ENCODE data around the gene PNPO. TPM values are rescaled to one million over a fixed set of nuclear protein-coding genes. Genes with fewer than 3 reads are reported as not detected.

PNPO gene
- polyA plus RNA-seq, 1 donor from 2014 or later = 1.7 TPM

DNA sequence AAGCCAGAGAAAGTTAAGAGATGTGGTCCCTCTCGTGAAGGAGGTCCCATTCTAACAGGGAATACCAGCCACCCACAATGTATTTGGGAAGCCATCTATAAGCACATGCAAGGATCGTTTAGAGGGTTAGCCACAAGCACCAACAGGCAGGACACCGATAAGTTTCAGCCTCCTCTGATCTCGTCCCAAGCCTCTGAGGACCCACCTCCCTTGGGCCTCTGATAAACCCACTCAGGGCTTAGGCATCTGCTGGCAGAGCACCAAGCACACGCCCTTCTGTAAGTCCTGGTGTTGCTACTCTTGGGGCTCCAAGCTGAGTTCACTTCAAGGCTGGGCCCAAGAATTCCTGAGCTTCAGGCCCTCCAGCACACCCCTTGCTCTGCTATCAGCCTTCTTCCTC is 5.4 kb upstream of the PNPO start:
- H3K27ac ChIP-seq (ENCODE audit: low read length) = no peak overlapping the region
- TF ChIP-seq EZH2 (IDR thresholded peaks at IDR 0.05; ENCODE audit: borderline replicate concordance, insufficient read depth, low read length, poor library complexity, severe bottlenecking) (no peak), MXI1 (conservative IDR thresholded peaks at IDR 0.05; ENCODE audit: poor library complexity, severe bottlenecking) (no peak), POLR2AphosphoS5 (IDR thresholded peaks at IDR 0.05) (no peak), RAD21 (conservative IDR thresholded peaks at IDR 0.05) (no peak), TAF1 (IDR thresholded peaks at IDR 0.05; ENCODE audit: low read depth) (no peak), EP300 (conservative IDR thresholded peaks at IDR 0.05; ENCODE audit: poor library complexity, severe bottlenecking) (no peak), SMC3 (conservative IDR thresholded peaks at IDR 0.05; ENCODE audit: poor library complexity) (no peak)
- TF ChIP-seq, protein P1, sequence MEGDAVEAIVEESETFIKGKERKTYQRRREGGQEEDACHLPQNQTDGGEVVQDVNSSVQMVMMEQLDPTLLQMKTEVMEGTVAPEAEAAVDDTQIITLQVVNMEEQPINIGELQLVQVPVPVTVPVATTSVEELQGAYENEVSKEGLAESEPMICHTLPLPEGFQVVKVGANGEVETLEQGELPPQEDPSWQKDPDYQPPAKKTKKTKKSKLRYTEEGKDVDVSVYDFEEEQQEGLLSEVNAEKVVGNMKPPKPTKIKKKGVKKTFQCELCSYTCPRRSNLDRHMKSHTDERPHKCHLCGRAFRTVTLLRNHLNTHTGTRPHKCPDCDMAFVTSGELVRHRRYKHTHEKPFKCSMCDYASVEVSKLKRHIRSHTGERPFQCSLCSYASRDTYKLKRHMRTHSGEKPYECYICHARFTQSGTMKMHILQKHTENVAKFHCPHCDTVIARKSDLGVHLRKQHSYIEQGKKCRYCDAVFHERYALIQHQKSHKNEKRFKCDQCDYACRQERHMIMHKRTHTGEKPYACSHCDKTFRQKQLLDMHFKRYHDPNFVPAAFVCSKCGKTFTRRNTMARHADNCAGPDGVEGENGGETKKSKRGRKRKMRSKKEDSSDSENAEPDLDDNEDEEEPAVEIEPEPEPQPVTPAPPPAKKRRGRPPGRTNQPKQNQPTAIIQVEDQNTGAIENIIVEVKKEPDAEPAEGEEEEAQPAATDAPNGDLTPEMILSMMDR (IDR thresholded peaks at IDR 0.05; ENCODE audit: poor library complexity, severe bottlenecking) = no peak
- TF ChIP-seq, protein P2, sequence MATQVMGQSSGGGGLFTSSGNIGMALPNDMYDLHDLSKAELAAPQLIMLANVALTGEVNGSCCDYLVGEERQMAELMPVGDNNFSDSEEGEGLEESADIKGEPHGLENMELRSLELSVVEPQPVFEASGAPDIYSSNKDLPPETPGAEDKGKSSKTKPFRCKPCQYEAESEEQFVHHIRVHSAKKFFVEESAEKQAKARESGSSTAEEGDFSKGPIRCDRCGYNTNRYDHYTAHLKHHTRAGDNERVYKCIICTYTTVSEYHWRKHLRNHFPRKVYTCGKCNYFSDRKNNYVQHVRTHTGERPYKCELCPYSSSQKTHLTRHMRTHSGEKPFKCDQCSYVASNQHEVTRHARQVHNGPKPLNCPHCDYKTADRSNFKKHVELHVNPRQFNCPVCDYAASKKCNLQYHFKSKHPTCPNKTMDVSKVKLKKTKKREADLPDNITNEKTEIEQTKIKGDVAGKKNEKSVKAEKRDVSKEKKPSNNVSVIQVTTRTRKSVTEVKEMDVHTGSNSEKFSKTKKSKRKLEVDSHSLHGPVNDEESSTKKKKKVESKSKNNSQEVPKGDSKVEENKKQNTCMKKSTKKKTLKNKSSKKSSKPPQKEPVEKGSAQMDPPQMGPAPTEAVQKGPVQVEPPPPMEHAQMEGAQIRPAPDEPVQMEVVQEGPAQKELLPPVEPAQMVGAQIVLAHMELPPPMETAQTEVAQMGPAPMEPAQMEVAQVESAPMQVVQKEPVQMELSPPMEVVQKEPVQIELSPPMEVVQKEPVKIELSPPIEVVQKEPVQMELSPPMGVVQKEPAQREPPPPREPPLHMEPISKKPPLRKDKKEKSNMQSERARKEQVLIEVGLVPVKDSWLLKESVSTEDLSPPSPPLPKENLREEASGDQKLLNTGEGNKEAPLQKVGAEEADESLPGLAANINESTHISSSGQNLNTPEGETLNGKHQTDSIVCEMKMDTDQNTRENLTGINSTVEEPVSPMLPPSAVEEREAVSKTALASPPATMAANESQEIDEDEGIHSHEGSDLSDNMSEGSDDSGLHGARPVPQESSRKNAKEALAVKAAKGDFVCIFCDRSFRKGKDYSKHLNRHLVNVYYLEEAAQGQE (IDR thresholded peaks at IDR 0.05; ENCODE audit: borderline replicate concordance) = no peak
- no peaks in the 10 kb centered on the region for H3F3A ChIP-seq (ENCODE audit: insufficient read depth, low read length, poor library complexity, severe bottlenecking)
- H2AFZ ChIP-seq (ENCODE audit: low read depth, low read length) = no peak overlapping the region
- H3K79me2 ChIP-seq (replicated peaks; ENCODE audit: insufficient read depth, low read length) = no peaks in the 10 kb centered on the region
- no peaks in the 10 kb centered on the region for H3K36me3 ChIP-seq (ENCODE audit: insufficient read depth, low read length)
- H3K9me3 ChIP-seq (ENCODE audit: low read length) = no peaks in the 10 kb centered on the region
- H4K20me1 ChIP-seq (ENCODE audit: insufficient read depth) = no peaks in the 10 kb centered on the region
- H3K4me3 ChIP-seq (ENCODE audit: low read length) = no peak overlapping the region
- no peaks in the 10 kb centered on the region for H3K27me3 ChIP-seq (ENCODE audit: insufficient read depth, low read depth, low read length)
- H3K9me2 ChIP-seq (ENCODE audit: insufficient read depth, low read length) = no peaks in the 10 kb centered on the region
- no peak overlapping the region for H3K4me2 ChIP-seq (ENCODE audit: low read length)
- H3K9ac ChIP-seq (ENCODE audit: low read length) = no peak overlapping the region

DNA sequence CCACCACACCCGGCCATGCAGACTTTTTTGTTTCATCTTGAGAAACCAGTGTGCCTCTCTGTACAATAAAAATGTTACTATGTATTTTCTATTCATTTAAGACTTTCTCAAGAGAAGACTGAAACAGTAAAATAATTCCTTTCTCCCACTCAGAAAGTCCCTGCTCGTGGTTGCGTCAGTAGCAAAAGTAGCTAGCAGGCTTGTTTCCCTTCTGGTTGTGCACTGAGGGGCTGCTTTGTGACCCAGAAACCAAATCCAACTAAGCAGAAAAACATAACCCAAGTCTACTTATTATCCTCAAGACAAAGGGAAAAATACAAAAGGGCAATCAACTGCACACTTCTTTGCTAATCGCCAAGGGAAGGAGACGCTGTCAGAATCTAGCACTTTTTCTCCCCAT is 3.4 kb upstream of the PNPO start:
- Histone ChIP-seq H3K79me2 (replicated peaks; ENCODE audit: insufficient read depth, low read length) (no peaks in the 10 kb centered on the region), H3K4me2 (ENCODE audit: low read length) (no peak overlapping the region)
- TF ChIP-seq, protein P2 (IDR thresholded peaks at IDR 0.05; ENCODE audit: borderline replicate concordance) = no peak
- TF ChIP-seq POLR2AphosphoS5 (IDR thresholded peaks at IDR 0.05) = no peak
- TF ChIP-seq RAD21 (conservative IDR thresholded peaks at IDR 0.05) = no peak
- no peak for TF ChIP-seq EZH2 (IDR thresholded peaks at IDR 0.05; ENCODE audit: borderline replicate concordance, insufficient read depth, low read length, poor library complexity, severe bottlenecking)
- TF ChIP-seq MXI1 (conservative IDR thresholded peaks at IDR 0.05; ENCODE audit: poor library complexity, severe bottlenecking) = no peak
- no peak for TF ChIP-seq EP300 (conservative IDR thresholded peaks at IDR 0.05; ENCODE audit: poor library complexity, severe bottlenecking)
- TF ChIP-seq SMC3 (conservative IDR thresholded peaks at IDR 0.05; ENCODE audit: poor library complexity) = no peak
- TF ChIP-seq TAF1 (IDR thresholded peaks at IDR 0.05; ENCODE audit: low read depth) = no peak
- TF ChIP-seq, protein P1 (IDR thresholded peaks at IDR 0.05; ENCODE audit: poor library complexity, severe bottlenecking) = no peak

More for the DNA sequence above, 3.4 kb upstream of the PNPO start:
- Histone ChIP-seq H3K36me3 (ENCODE audit: insufficient read depth, low read length) (no peaks in the 10 kb centered on the region), H3K9me2 (ENCODE audit: insufficient read depth, low read length) (no peaks in the 10 kb centered on the region), H3K9me3 (ENCODE audit: low read length) (no peaks in the 10 kb centered on the region), H3K27ac (ENCODE audit: low read length) (no peak overlapping the region), H3F3A (ENCODE audit: insufficient read depth, low read length, poor library complexity, severe bottlenecking) (no peaks in the 10 kb centered on the region), H4K20me1 (ENCODE audit: insufficient read depth) (no peaks in the 10 kb centered on the region), H3K9ac (ENCODE audit: low read length) (no peak overlapping the region), H3K27me3 (ENCODE audit: insufficient read depth, low read depth, low read length) (no peaks in the 10 kb centered on the region), H2AFZ (ENCODE audit: low read depth, low read length) (no peak overlapping the region), H3K4me3 (ENCODE audit: low read length) (no peak overlapping the region)

Data from neural cell (in vitro differentiated cells).